Colonic mucosa (tissue), 4 donors: ENCODE data around the gene CDK5. TPM values are rescaled to one million over a fixed set of nuclear protein-coding genes. Genes with fewer than 3 reads are reported as not detected.
"Not testable (repeated sequence)": the region's sequence is repeated elsewhere in the genome, so short reads cannot be mapped to it uniquely, and the experiment has no call there.

Experiments used
- DNase-seq: peaks from one replicate; pipeline ENCODE4 v3.0.0-alpha.2; 2020
- H3K27ac ChIP-seq: fragments of 200-600 bp; one replicate; pipeline ENCODE4 v1.8.0; 2021
- H3K27me3 ChIP-seq: fragments of 200-600 bp; one replicate; pipeline ENCODE4 v1.8.0; 2021
- H3K36me3 ChIP-seq: fragments of 200-600 bp; one replicate; pipeline ENCODE4 v1.8.0; 2021
- H3K4me1 ChIP-seq: fragments of 200-600 bp; one replicate; pipeline ENCODE4 v1.8.0; 2021; ENCODE audit warnings: mild to moderate bottlenecking
- H3K4me3 ChIP-seq: fragments of 200-600 bp; one replicate; pipeline ENCODE4 v1.8.0; 2021
- H3K9ac ChIP-seq, 2 donors: one replicate each; pipeline ENCODE4 v1.7.0; 2013; ENCODE audit warnings: control low read depth in 2 of 2, low read depth in 2 of 2, low read length in 2 of 2
- H3K9me3 ChIP-seq: fragments of 200-600 bp; one replicate; pipeline ENCODE4 v1.8.0; 2021
- CTCF ChIP-seq: fragments of 200-600 bp; IDR thresholded peaks from one replicate; pipeline ENCODE4 v1.8.0; 2022; ENCODE audit warnings: antibody characterized with exemption, mild to moderate bottlenecking
- intact Hi-C: fragments of 100-400 bp; cut with DNase I; formaldehyde crosslinking; loops from one replicate; pipeline ENCODE4 v1.14.1; 2022
- total RNA-seq, 2 donors: library from RNA; stranded (reverse); fragmentation: NEBNext Ultra II Directional in 1 of 2; extraction: Animal tissue kit (Norgen Biotek cat#: 25700) in 1 of 2; gene quantifications; one replicate each; pipeline ENCODE4 v1.2.1, GENCODE V29; 2021
- donor health status: healthy.
- donor health status: DM: no; HTN: no; CAD: no.
- donor health status: DM: no; HTN: no; CAD: no.

CDK5 gene
- total RNA-seq, 2 donors from 2014 or later, result 11.3 to 15.9 TPM

- Histone ChIP-seq H3K9me3 (no peaks in the 10 kb centered on the region), H3K27me3 (no peaks in the 10 kb centered on the region), H3K4me1 (no peaks in the 10 kb centered on the region), H3K27ac (no peak overlapping the region), H3K4me3 (no peak overlapping the region), H3K9ac (no peak overlapping the region), H3K36me3 (no peaks in the 10 kb centered on the region)
- intact Hi-C loops, result loop anchor here (5.0 kb wide), 1 partner anchor 81 kb away; no protein-coding TSS in a partner anchor
- no peak for TF ChIP-seq CTCF
- no peak for DNase-seq
Observed at GRCh38 chr7:151031011-151031410, 26.7 kb downstream of the CDK5 start.

GRCh38 chr7:151028948-151029501 is 28.7 kb downstream of the CDK5 start:
- Histone ChIP-seq H3K4me1 (no peaks in the 10 kb centered on the region), H3K9ac (peak overlapping the region in 1 of 2 donors; percentile 78), H3K4me3 (peak overlapping the region; percentile 86), H3K36me3 (no peaks in the 10 kb centered on the region), H3K27me3 (no peaks in the 10 kb centered on the region), H3K27ac (peak overlapping the region; percentile 84), H3K9me3 (no peaks in the 10 kb centered on the region)
- no peak for DNase-seq
- intact Hi-C loops, result no loop called here
- TF ChIP-seq CTCF, result no peak

GRCh38 chr7:151028131-151028947 is 29.4 kb downstream of the CDK5 start, which contains the start of gene ABCB8:
Gene ABCB8 (plus strand): TSS chr7:151028450. CDS start chr7:151028516, 66 bp downstream.
- intact Hi-C loops, result no loop called here
- TF ChIP-seq CTCF, result peak; percentile 45

GRCh38 chr7:151027728-151028130 is 30.0 kb downstream of the CDK5 start:
- DNase-seq, intact Hi-C loops, H3K36me3 ChIP-seq, H3K27me3 ChIP-seq, H3K9me3 ChIP-seq, H3K4me1 ChIP-seq: not testable (repeated sequence)
- peak overlapping the region; percentile 86 for H3K4me3 ChIP-seq
- peak overlapping the region in 1 of 2 donors; percentile 37 for H3K9ac ChIP-seq
- H3K27ac ChIP-seq, result peak overlapping the region; percentile 57

More at GRCh38 chr7:151028131-151028947, 29.4 kb downstream of the CDK5 start, which contains the start of gene ABCB8:
- peak within 1 kb of the TSS; percentile 86 for H3K4me3 ChIP-seq
- peak; percentile 100 for DNase-seq
- peak within 1 kb of the TSS; percentile 84 for H3K27ac ChIP-seq
- no peaks in the 10 kb centered on the region for H3K27me3 ChIP-seq
- no peaks in the 10 kb centered on the region for H3K36me3 ChIP-seq
- H3K4me1 ChIP-seq, result no peaks in the 10 kb centered on the region
- no peaks in the 10 kb centered on the region for H3K9me3 ChIP-seq
- H3K9ac ChIP-seq, result peak within 1 kb of the TSS; percentile 37 to 78

- H3K27me3 ChIP-seq, DNase-seq, H3K4me1 ChIP-seq, H3K9ac ChIP-seq, intact Hi-C loops, H3K9me3 ChIP-seq, H3K27ac ChIP-seq, H3K36me3 ChIP-seq, H3K4me3 ChIP-seq: not testable (repeated sequence)
Observed at GRCh38 chr7:151026771-151027727, 30.6 kb downstream of the CDK5 start.
